ENCODE data around the gene SUSD1. TPM values are rescaled to one million over a fixed set of nuclear protein-coding genes. Genes with fewer than 3 reads are reported as not detected.

SUSD1 gene
- total and polyA plus RNA-seq, 2 donors (not counting 3 experiments of a cell fraction or from before 2014, with no cell fraction given) = 33.1 to 37.8 TPM

- Histone ChIP-seq H3K27me3 (ENCODE audit: control insufficient read depth in 2 of 2, insufficient read depth in 2 of 2, low read length in 2 of 2) (no peaks in the 10 kb centered on the region), H3K4me3 (replicated peaks in 1 of 3; ENCODE audit: insufficient read depth in 1 of 3, low read depth in 1 of 3, low read length in 3 of 3) (no peak overlapping the region), H3K9ac (replicated peaks; ENCODE audit: extremely low read depth, insufficient read depth, low read length) (no peak overlapping the region), H4K20me1 (replicated peaks; ENCODE audit: control insufficient read depth, extremely low read depth, insufficient read depth, low read length) (no peaks in the 10 kb centered on the region), H3K4me2 (ENCODE audit: insufficient read depth, low read length) (no peak overlapping the region), H3K27ac (ENCODE audit: insufficient read depth, low read depth, low read length) (no peak overlapping the region), H3K36me3 (ENCODE audit: control insufficient read depth in 2 of 2, extremely low read depth in 1 of 2, insufficient read depth in 2 of 2, low read length in 2 of 2) (no peaks in the 10 kb centered on the region), H2AFZ (ENCODE audit: low read depth, low read length) (no peak overlapping the region), H3K79me2 (ENCODE audit: control insufficient read depth, insufficient read depth, low read length) (no peaks in the 10 kb centered on the region), H3K4me1 (ENCODE audit: control insufficient read depth, extremely low read depth, insufficient read depth, low read length) (peaks cover 11% of the 10 kb centered on the region), H3K9me3 (replicated peaks; ENCODE audit: control insufficient read depth, insufficient read depth, low read length) (no peaks in the 10 kb centered on the region), H3K9me1 (replicated peaks; ENCODE audit: control insufficient read depth, extremely low read depth, insufficient read depth, low read length) (no peaks in the 10 kb centered on the region)
- no peak for DNase-seq (ENCODE audit: low read depth, low spot score)
- no TSS peak for BruUV-seq (replicated peaks)
- ChIA-PET POLR2A (no interaction called here), CTCF (interaction anchor here (0.6 kb wide), 1 partner anchor 21 kb away, joined by 3 read pairs; no protein-coding TSS in a partner anchor)
- dilution Hi-C loops (cut with MboI; ENCODE audit: extremely low pct_ligation_motif_present, low sequenced_read_pairs) = no loop called here
- TF ChIP-seq MAX (IDR thresholded peaks at IDR 0.05; ENCODE audit: insufficient read depth, insufficient read length) = no peak
- no peak for FAIRE-seq
- intact Hi-C loops (cut with micrococcal nuclease) = no loop called here
Observed at GRCh38 chr9:112006361-112007020, 168.6 kb downstream of the SUSD1 start.

GRCh38 chr9:112005939-112006338 is 169.2 kb downstream of the SUSD1 start:
- Histone ChIP-seq H3K36me3 (ENCODE audit: control insufficient read depth in 2 of 2, extremely low read depth in 1 of 2, insufficient read depth in 2 of 2, low read length in 2 of 2) (no peaks in the 10 kb centered on the region), H3K9me3 (replicated peaks; ENCODE audit: control insufficient read depth, insufficient read depth, low read length) (no peaks in the 10 kb centered on the region), H3K27ac (ENCODE audit: insufficient read depth, low read depth, low read length) (no peak overlapping the region), H3K4me1 (ENCODE audit: control insufficient read depth, extremely low read depth, insufficient read depth, low read length) (peaks cover 9% of the 10 kb centered on the region), H3K79me2 (ENCODE audit: control insufficient read depth, insufficient read depth, low read length) (no peaks in the 10 kb centered on the region), H3K9me1 (replicated peaks; ENCODE audit: control insufficient read depth, extremely low read depth, insufficient read depth, low read length) (no peaks in the 10 kb centered on the region), H3K9ac (replicated peaks; ENCODE audit: extremely low read depth, insufficient read depth, low read length) (no peak overlapping the region), H4K20me1 (replicated peaks; ENCODE audit: control insufficient read depth, extremely low read depth, insufficient read depth, low read length) (no peaks in the 10 kb centered on the region), H2AFZ (ENCODE audit: low read depth, low read length) (no peak overlapping the region), H3K4me2 (ENCODE audit: insufficient read depth, low read length) (no peak overlapping the region), H3K27me3 (ENCODE audit: control insufficient read depth in 2 of 2, insufficient read depth in 2 of 2, low read length in 2 of 2) (no peaks in the 10 kb centered on the region), H3K4me3 (replicated peaks in 1 of 3; ENCODE audit: insufficient read depth in 1 of 3, low read depth in 1 of 3, low read length in 3 of 3) (no peak overlapping the region)
- intact Hi-C loops (cut with micrococcal nuclease) (no loop called here), dilution Hi-C loops (cut with MboI; ENCODE audit: extremely low pct_ligation_motif_present, low sequenced_read_pairs) (no loop called here)
- no TSS peak for BruUV-seq (replicated peaks)
- DNase-seq (ENCODE audit: low read depth, low spot score) = no peak
- FAIRE-seq = no peak
- TF ChIP-seq FOS (IDR thresholded peaks at IDR 0.05; ENCODE audit: borderline replicate concordance, insufficient read depth, low read length) (no peak), CTCF (IDR thresholded peaks at IDR 0.05; ENCODE audit: extremely low read depth in 1 of 2, insufficient read depth in 1 of 2, low read depth in 1 of 2, low read length in 2 of 2) (no peak), MAX (IDR thresholded peaks at IDR 0.05; ENCODE audit: insufficient read depth, insufficient read length) (no peak), POLR2AphosphoS5 (IDR thresholded peaks at IDR 0.05; ENCODE audit: insufficient read depth, low read depth, low read length) (no peak), GATA2 (IDR thresholded peaks at IDR 0.05; ENCODE audit: insufficient read depth, insufficient read length, low read depth, low read length) (no peak), JUN (IDR thresholded peaks at IDR 0.05; ENCODE audit: borderline replicate concordance, insufficient read depth, insufficient read length, low read depth) (no peak), MYC (IDR thresholded peaks at IDR 0.05; ENCODE audit: low read depth, low read length) (no peak), EZH2 (IDR thresholded peaks at IDR 0.05; ENCODE audit: borderline replicate concordance, low read depth, low read length, severe bottlenecking) (no peak), POLR2A (IDR thresholded peaks at IDR 0.05; ENCODE audit: low read depth, low read length) (no peak)
- CTCF ChIA-PET = interaction anchor here (0.6 to 0.7 kb wide), 2 partner anchors 19 to 20 kb away, joined by 3 to 4 read pairs; no protein-coding TSS in a partner anchor
- POLR2A ChIA-PET = no interaction called here

All from endothelial cell of umbilical vein (primary cell).